Trophoblast cell (in vitro differentiated cells and primary cell): ENCODE results near the gene CREB3L4.

Experiments used
- DNase-seq, 2 donors: peaks; one replicate each; pipeline ENCODE4 v3.0.0-alpha.2; 2016
- H2AFZ ChIP-seq: 2 replicates; pipeline ENCODE4 v1.6.1; 2013; ENCODE audit warnings: low read length, moderate library complexity, mild to moderate bottlenecking; ENCODE audit not compliant: insufficient read depth, poor library complexity
- H2AK5ac ChIP-seq: 2 replicates; pipeline ENCODE4 v1.6.1; 2013; ENCODE audit warnings: mild to moderate bottlenecking, low read length
- H2BK120ac ChIP-seq: 2 replicates; pipeline ENCODE4 v1.6.1; 2013; ENCODE audit warnings: low read length, mild to moderate bottlenecking, moderate library complexity; ENCODE audit not compliant: insufficient read depth, poor library complexity
- H2BK12ac ChIP-seq: 2 replicates; pipeline ENCODE4 v1.6.1; 2013; ENCODE audit warnings: mild to moderate bottlenecking, low read length, moderate library complexity
- H2BK5ac ChIP-seq: 2 replicates; pipeline ENCODE4 v1.6.1; 2013; ENCODE audit warnings: low read length, low read depth, moderate library complexity, mild to moderate bottlenecking; ENCODE audit not compliant: poor library complexity
- H3K14ac ChIP-seq: 2 replicates; pipeline ENCODE4 v1.6.1; 2013; ENCODE audit warnings: mild to moderate bottlenecking, low read length
- H3K18ac ChIP-seq: 2 replicates; pipeline ENCODE4 v1.6.1; 2013; ENCODE audit warnings: mild to moderate bottlenecking, low read length
- H3K23ac ChIP-seq: 2 replicates; pipeline ENCODE4 v1.6.1; 2013; ENCODE audit warnings: low read length
- H3K27ac ChIP-seq: 2 replicates; pipeline ENCODE4 v1.5.1; 2013; ENCODE audit warnings: low read depth, mild to moderate bottlenecking, inconsistent platforms, low read length, moderate library complexity
- H3K27me3 ChIP-seq: 2 replicates; pipeline ENCODE4 v1.6.1; 2013; ENCODE audit warnings: inconsistent platforms, mild to moderate bottlenecking, low read length, moderate library complexity; ENCODE audit not compliant: insufficient read depth
- H3K36me3 ChIP-seq, 2 experiments: 1 replicate in 1 of 2; 2 replicates in 1 of 2; pipeline ENCODE4 v1.6.1; 2013; ENCODE audit warnings: low read length in 2 of 2, mild to moderate bottlenecking in 2 of 2, moderate library complexity in 1 of 2; ENCODE audit not compliant: insufficient read depth in 2 of 2, control insufficient read depth in 1 of 2
- H3K4ac ChIP-seq: 2 replicates; pipeline ENCODE4 v1.6.1; 2013; ENCODE audit warnings: low read depth, mild to moderate bottlenecking, low read length, moderate library complexity
- H3K4me1 ChIP-seq, 2 experiments: 1 replicate in 1 of 2; 2 replicates in 1 of 2; pipeline ENCODE4 v1.6.1; 2013; ENCODE audit warnings: low read length in 2 of 2, mild to moderate bottlenecking in 2 of 2, moderate library complexity in 1 of 2; ENCODE audit not compliant: insufficient read depth in 2 of 2, control insufficient read depth in 1 of 2
- H3K4me2 ChIP-seq: 2 replicates; pipeline ENCODE4 v1.6.1; 2013; ENCODE audit warnings: inconsistent platforms, mild to moderate bottlenecking, low read length, moderate library complexity
- H3K4me3 ChIP-seq: 2 replicates; pipeline ENCODE4 v1.5.1; 2013; ENCODE audit warnings: mild to moderate bottlenecking, low read depth, low read length, inconsistent platforms
- H3K79me1 ChIP-seq: one replicate; pipeline ENCODE4 v1.6.1; 2013; ENCODE audit warnings: low read length
- H3K79me2 ChIP-seq: 2 replicates; pipeline ENCODE4 v1.6.1; 2013; ENCODE audit warnings: low read length, mild to moderate bottlenecking; ENCODE audit not compliant: control insufficient read depth, insufficient read depth, poor library complexity
- H3K9ac ChIP-seq: 2 replicates; pipeline ENCODE4 v1.6.1; 2013; ENCODE audit warnings: mild to moderate bottlenecking, low read length
- H3K9me3 ChIP-seq: 2 replicates; pipeline ENCODE4 v1.6.1; 2013; ENCODE audit warnings: low read depth, mild to moderate bottlenecking, control low read depth, inconsistent platforms, low read length; ENCODE audit not compliant: insufficient read depth
- H4K12ac ChIP-seq: 2 replicates; pipeline ENCODE4 v1.6.1; 2013; ENCODE audit warnings: low read depth, mild to moderate bottlenecking, low read length, moderate library complexity
- H4K8ac ChIP-seq: 2 replicates; pipeline ENCODE4 v1.6.1; 2013; ENCODE audit warnings: low read depth, mild to moderate bottlenecking, low read length, moderate library complexity
- H4K91ac ChIP-seq: one replicate; pipeline ENCODE4 v1.6.1; 2013; ENCODE audit warnings: low read depth, mild to moderate bottlenecking, low read length, moderate library complexity
- WGBS: extraction: QIAGEN DNeasy Blood & Tissue Kit; methylation state at CpG from one replicate; pipeline ENCODE4 v1.1.7; 2013; ENCODE audit warnings: missing lambda C conversion rate; ENCODE audit not compliant: insufficient read length, insufficient coverage; ENCODE audit errors: extremely low coverage; 5-methylcytosine and 5-hydroxymethylcytosine counted together

The CREB3L4 gene

DNA sequence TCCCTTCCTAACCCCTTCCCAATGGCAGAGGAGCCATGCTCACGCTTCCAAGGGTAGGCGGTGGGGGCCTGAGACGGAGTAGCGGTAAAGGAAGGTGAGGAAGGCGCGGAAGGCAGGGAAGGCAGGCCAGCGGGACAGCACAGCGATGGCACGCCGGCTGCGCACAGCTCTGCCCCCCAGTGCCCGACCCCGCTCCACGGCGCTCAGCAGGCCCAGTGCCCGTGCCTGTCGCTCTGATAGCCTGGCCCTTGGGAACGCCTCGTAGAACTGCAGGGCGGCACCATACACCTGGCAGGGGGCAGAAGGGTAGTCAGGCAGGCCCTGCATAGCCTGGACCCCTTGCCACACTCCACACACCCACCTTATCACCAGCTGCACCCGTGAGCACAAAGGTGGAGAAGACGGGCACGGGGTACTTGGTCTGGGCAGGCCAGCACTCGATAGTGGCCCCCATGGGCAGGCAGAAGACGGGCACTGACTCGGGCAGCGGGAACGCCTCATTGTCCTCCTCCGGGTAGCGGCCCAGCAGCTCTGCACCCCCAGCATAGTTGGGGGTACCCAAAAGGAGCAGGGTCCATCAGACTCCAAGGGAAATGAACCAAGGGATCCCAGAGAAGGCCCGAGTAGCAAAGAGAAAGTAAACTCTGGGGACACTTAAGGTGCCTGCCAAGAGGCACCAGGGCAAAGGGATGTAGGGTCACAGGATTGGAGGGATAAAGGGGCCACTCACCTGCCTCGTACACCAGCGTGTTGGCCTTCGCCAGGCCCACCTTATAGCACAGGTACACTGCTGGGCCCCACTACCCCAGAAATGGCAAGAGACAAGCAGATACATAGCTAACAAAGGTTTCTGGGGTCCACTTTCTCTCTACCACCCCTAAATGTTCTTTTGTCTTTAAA, 25.6 kb upstream of the CREB3L4 start:
- no peak overlapping the region for H3K4me2 ChIP-seq
- no peak overlapping the region for H3K4ac ChIP-seq
- no peak overlapping the region for H3K27ac ChIP-seq
- H3K9ac ChIP-seq: no peak overlapping the region
- peaks cover 10% of the 10 kb centered on the region for H3K79me2 ChIP-seq
- H2AK5ac ChIP-seq: no peak overlapping the region
- no peak overlapping the region for H3K18ac ChIP-seq
- no peaks in the 10 kb centered on the region for H3K27me3 ChIP-seq
- peaks cover 9% of the 10 kb centered on the region for H3K79me1 ChIP-seq
- no peak overlapping the region for H2AFZ ChIP-seq
- H2BK5ac ChIP-seq: no peak overlapping the region
- no peak overlapping the region for H2BK120ac ChIP-seq
- H3K36me3 ChIP-seq: peaks cover 46 to 54% of the 10 kb centered on the region in 2 experiments
- WGBS: no CpG with 5 or more reads among the region's 34 CpGs
- no peak overlapping the region for H2BK12ac ChIP-seq
- DNase-seq: no peak
- no peak overlapping the region for H3K4me3 ChIP-seq
- no peak overlapping the region for H4K8ac ChIP-seq
- no peak overlapping the region for H3K14ac ChIP-seq
- no peak overlapping the region for H4K12ac ChIP-seq
- peaks cover 1% of the 10 kb centered on the region for H3K9me3 ChIP-seq
- peaks cover 4 to 9% of the 10 kb centered on the region in 2 experiments for H3K4me1 ChIP-seq
- H3K23ac ChIP-seq: no peak overlapping the region
- no peak overlapping the region for H4K91ac ChIP-seq

DNA sequence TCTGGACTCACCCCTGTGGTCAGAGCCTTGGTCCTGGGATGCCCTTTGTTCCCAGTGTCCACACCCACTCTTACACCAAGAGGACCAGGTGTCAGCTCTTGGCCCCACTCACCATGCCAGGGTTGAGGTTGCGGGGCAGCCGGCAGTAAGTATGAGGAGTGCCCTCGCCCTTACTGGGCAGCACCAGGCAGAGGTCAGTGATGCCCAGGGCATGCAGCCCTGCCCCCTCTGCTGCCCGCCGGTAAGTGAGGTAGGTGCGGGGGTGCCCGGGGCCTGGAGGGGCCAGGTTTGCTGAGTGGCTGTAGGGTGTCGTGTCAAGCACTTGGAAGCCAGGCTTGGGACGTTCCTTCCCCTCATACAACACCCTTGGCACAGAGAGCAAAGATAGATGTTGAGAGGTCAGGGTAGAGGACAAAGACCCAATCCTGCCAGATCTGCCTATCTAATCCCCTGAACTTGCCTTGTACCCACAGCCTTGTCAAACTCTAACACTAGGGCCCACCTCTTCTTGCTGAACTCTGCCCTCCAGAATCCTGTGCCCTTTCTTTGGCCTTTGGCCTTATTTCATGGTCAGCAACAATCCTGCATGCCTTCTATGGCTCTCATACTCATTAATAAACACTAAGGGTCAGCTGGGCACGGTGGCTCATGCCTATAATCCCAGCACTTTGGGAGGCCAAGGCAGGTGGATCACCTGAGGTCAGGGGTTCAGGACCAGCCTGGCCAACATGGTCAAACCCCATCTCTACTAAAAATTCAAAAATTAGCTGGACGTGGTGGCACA, 24.7 kb upstream of the CREB3L4 start:
- Histone ChIP-seq H3K9me3 (peaks cover 1% of the 10 kb centered on the region), H4K8ac (no peak overlapping the region), H3K23ac (no peak overlapping the region), H3K4me2 (no peak overlapping the region), H3K4me1 (peaks cover 4 to 9% of the 10 kb centered on the region in 2 experiments), H2BK12ac (no peak overlapping the region), H2BK5ac (no peak overlapping the region), H2AK5ac (no peak overlapping the region), H3K36me3 (peaks cover 45 to 52% of the 10 kb centered on the region in 2 experiments), H4K91ac (no peak overlapping the region), H3K4me3 (peak overlapping the region; percentile 42), H3K9ac (no peak overlapping the region), H2BK120ac (no peak overlapping the region), H3K79me2 (peaks cover 10% of the 10 kb centered on the region), H2AFZ (no peak overlapping the region), H3K18ac (no peak overlapping the region), H4K12ac (no peak overlapping the region), H3K4ac (no peak overlapping the region), H3K14ac (no peak overlapping the region), H3K27me3 (no peaks in the 10 kb centered on the region), H3K79me1 (peaks cover 9% of the 10 kb centered on the region), H3K27ac (no peak overlapping the region)
- no CpG with 5 or more reads among the region's 11 CpGs for WGBS
- DNase-seq: no peak

DNA sequence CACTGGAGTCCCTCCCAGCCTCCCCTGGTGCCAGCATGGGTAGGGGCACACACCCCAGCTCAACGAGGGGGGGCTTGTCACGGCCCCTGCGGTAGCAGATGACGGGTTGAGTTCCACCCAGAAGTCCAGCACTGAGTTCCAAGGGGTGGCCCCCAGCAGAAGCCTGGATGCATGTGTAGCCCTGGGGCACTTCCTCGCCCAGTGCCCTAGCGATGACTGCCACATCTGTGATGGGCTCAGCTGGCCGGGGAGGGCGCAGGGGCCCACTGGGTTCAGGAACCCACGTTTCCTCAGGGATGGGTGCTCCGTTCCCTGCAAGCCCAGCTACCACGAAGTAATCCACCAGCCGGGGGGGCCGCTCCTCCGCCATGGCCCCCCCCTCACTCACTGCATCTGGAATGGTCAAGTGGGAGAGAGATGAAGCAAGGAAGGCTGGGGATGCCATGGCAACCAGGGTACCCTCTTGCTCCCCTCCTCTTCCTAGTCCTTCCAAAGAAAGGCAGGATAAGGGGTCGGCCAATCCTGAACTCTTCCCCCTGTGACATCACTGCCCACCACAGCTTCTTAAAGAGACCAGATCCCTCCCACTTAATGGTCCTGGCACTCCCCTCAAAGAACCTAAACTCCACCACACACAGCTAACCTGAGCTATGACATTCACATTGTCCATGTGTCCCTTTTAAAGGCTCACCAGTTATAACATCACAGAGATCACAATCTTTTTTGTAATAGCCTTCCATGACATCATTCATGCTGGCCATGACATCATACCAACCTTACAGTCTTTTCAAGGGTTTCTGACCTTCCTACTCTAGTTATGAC, 23.5 kb upstream of the CREB3L4 start:
- Histone ChIP-seq H4K91ac (no peak overlapping the region), H3K4me3 (no peak overlapping the region), H3K27ac (no peak overlapping the region), H3K9ac (no peak overlapping the region), H4K12ac (no peak overlapping the region), H3K4me1 (peaks cover 4 to 9% of the 10 kb centered on the region in 2 experiments), H3K79me1 (peaks cover 9% of the 10 kb centered on the region), H2AK5ac (no peak overlapping the region), H4K8ac (no peak overlapping the region), H2BK5ac (no peak overlapping the region), H3K4ac (no peak overlapping the region), H2BK120ac (no peak overlapping the region), H2AFZ (no peak overlapping the region), H3K9me3 (peaks cover 1% of the 10 kb centered on the region), H3K27me3 (no peaks in the 10 kb centered on the region), H3K23ac (no peak overlapping the region), H3K14ac (no peak overlapping the region), H2BK12ac (no peak overlapping the region), H3K36me3 (peaks cover 54 to 59% of the 10 kb centered on the region in 2 experiments), H3K79me2 (peaks cover 10% of the 10 kb centered on the region), H3K4me2 (no peak overlapping the region), H3K18ac (no peak overlapping the region)
- peak in 1 of 2 donors; percentile 36 for DNase-seq
- no CpG with 5 or more reads among the region's 15 CpGs for WGBS

DNA sequence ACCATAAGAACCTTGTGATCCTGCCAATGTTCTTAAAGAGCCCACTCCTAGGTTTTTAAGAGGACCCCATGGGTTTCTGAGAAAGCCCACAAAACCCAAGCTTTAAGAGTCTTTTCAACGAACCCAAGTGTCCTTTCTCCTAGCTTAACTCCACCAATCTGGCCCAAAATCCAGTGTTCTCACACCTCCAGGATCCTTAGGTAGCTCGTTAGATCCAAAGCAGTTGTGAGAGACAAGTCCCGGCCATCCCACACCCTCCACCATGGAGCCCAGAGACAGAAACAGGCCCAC, 22.9 kb upstream of the CREB3L4 start:
- Histone ChIP-seq H2BK12ac (no peak overlapping the region), H3K4me1 (peaks cover 4 to 9% of the 10 kb centered on the region in 2 experiments), H4K12ac (no peak overlapping the region), H3K23ac (no peak overlapping the region), H2BK120ac (no peak overlapping the region), H3K4me3 (no peak overlapping the region), H3K79me2 (peaks cover 10% of the 10 kb centered on the region), H3K36me3 (peaks cover 49 to 57% of the 10 kb centered on the region in 2 experiments), H3K27ac (no peak overlapping the region), H3K14ac (no peak overlapping the region), H2BK5ac (no peak overlapping the region), H2AFZ (no peak overlapping the region), H3K4me2 (no peak overlapping the region), H3K18ac (no peak overlapping the region), H2AK5ac (peak overlapping the region; percentile 1), H4K91ac (no peak overlapping the region), H3K4ac (no peak overlapping the region), H3K79me1 (peaks cover 9% of the 10 kb centered on the region), H4K8ac (no peak overlapping the region), H3K9me3 (peaks cover 1% of the 10 kb centered on the region), H3K9ac (no peak overlapping the region), H3K27me3 (no peaks in the 10 kb centered on the region)
- no CpG with 5 or more reads among the region's 3 CpGs for WGBS
- no peak for DNase-seq
